Ovary (tissue), 9 donors: ENCODE data around the gene KRT3. TPM values are rescaled to one million over a fixed set of nuclear protein-coding genes. Genes with fewer than 3 reads are reported as not detected.

ENCODE experiments used
- DNase-seq, 5 donors: peaks; one replicate each; pipeline ENCODE4 v3.0.0-alpha.2; 2019 to 2020
- H3K27ac ChIP-seq, 2 donors: fragments of 200-600 bp; one replicate each; pipeline versions ENCODE4 v1.5.1 to v1.8.0; 2019 to 2022
- H3K27me3 ChIP-seq: fragments of 200-600 bp; one replicate; pipeline ENCODE4 v1.8.0; 2022
- H3K36me3 ChIP-seq: fragments of 200-600 bp; sonication (generic); one replicate; pipeline ENCODE4 v1.5.1; 2019
- H3K4me1 ChIP-seq: one replicate; pipeline ENCODE4 v1.8.1; 2013; ENCODE audit warnings: mild to moderate bottlenecking, moderate library complexity; ENCODE audit not compliant: insufficient read depth
- H3K4me3 ChIP-seq: fragments of 200-600 bp; sonication (generic); one replicate; pipeline ENCODE4 v1.5.1; 2017
- H3K9me3 ChIP-seq, 2 donors: fragments of 200-600 bp in 1 of 2; sonication (generic) in 1 of 2; one replicate each; pipeline versions ENCODE4 v1.5.1 to v1.8.1; 2013 to 2019; ENCODE audit warnings: mild to moderate bottlenecking in 1 of 2, moderate library complexity in 1 of 2
- CTCF ChIP-seq, 3 donors: fragments of 450-650 bp in 2 of 3; fragments of 200-600 bp in 1 of 3; IDR thresholded peaks; one replicate each; pipeline versions ENCODE4 v1.5.1 to v1.8.0; 2016 to 2022; ENCODE audit warnings: antibody characterized with exemption in 3 of 3, mild to moderate bottlenecking in 1 of 3
- EP300 ChIP-seq: sonication (generic); formaldehyde crosslinking; IDR thresholded peaks from one replicate; pipeline ENCODE4 v1.6.1; 2017; ENCODE audit warnings: antibody characterized with exemption
- POLR2A ChIP-seq: fragments of 450-650 bp; IDR thresholded peaks from one replicate; pipeline ENCODE4 v1.6.1; 2017; ENCODE audit warnings: antibody characterized with exemption, mild to moderate bottlenecking, moderate library complexity
- WGBS, 3 donors: extraction: QIAGEN DNeasy Blood & Tissue Kit in 1 of 3; methylation state at CpG; one replicate each; pipeline versions ENCODE4 v1.1.5 to v1.1.7; 2013 to 2017; 5-methylcytosine and 5-hydroxymethylcytosine counted together
- intact Hi-C, 4 donors: fragments of 100-400 bp; cut with DNase I; formaldehyde crosslinking; loops; one replicate each; pipeline versions ENCODE4 v1.11.0 to v1.15.1; 2022 to 2023
- polyA plus RNA-seq, 2 donors: library from polyadenylated mRNA; stranded (reverse); fragments of 200-250 nt in 1 of 2; fragments of 350-450 nt in 1 of 2; fragmentation: Illumina TruSeq in 1 of 2; extraction: RNeasy Lipid Tissue Mini Kit (QIAGEN cat#74804) in 1 of 2; gene quantifications; one replicate each; pipeline ENCODE4 v1.2.3, GENCODE V29; 2013 to 2014
- total RNA-seq, 7 donors: library from RNA; depleted of rRNA in 2 of 7; stranded (reverse); fragments of >200 nt in 2 of 7; fragmentation: NEBNext Ultra II Directional in 3 of 7; extraction: Animal tissue kit (Norgen Biotek cat#: 25700) in 3 of 7; gene quantifications; one replicate each; pipeline versions ENCODE4 v1.1.0 to v1.2.4, GENCODE V29; 2016 to 2023
- donor health status: DM: no; HTN: no; CAD: no; lungs with moderate emphysema.
- donor health status: DM: no; HTN: no; CAD: no.
- donor health status: Bipolar disorder and iron deficiency.
- donor health status: DM: yes; HTN: yes; CAD: no.
- donor health status: DM: no; HTN: no; CAD: no.
- donor health status: DM: yes; HTN: yes; CAD: no.

KRT3 gene
- total and polyA plus RNA-seq, 9 donors: not detected

DNA sequence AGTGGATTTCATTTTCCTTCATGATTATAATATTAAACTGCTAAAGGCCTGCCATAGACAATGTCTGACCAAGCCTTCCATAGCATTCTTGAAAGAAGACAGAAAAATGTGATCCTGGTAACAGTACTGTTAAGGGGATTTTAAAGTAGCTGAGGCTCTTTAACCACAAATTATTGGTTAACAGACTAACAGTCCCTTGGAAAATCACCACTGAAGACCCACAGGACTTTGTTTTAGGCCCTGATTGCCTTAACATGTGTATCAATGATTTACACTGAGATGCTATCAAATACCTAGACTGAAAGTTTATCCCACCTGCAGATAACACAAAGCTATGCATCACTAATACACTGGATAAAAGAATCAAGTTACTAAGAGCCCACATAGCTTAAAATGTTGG, 32.2 kb upstream of the KRT3 start:
- TF ChIP-seq CTCF (IDR thresholded peaks at IDR 0.05) (no peak), POLR2A (no peak), EP300 (no peak)
- intact Hi-C loops: no loop called here
- H3K4me1 ChIP-seq: no peaks in the 10 kb centered on the region
- no peaks in the 10 kb centered on the region for H3K36me3 ChIP-seq
- H3K4me3 ChIP-seq: no peak overlapping the region
- H3K27ac ChIP-seq: no peak overlapping the region
- H3K9me3 ChIP-seq: no peaks in the 10 kb centered on the region
- no peak for DNase-seq
- H3K27me3 ChIP-seq: no peaks in the 10 kb centered on the region

GRCh38 chr12:52827499-52828090, 31.7 kb upstream of the KRT3 start:
- intact Hi-C loops: no loop called here
- TF ChIP-seq EP300 (no peak), CTCF (IDR thresholded peaks at IDR 0.05) (no peak), POLR2A (no peak)
- H3K27me3 ChIP-seq: no peaks in the 10 kb centered on the region
- no peaks in the 10 kb centered on the region for H3K4me1 ChIP-seq
- H3K36me3 ChIP-seq: no peaks in the 10 kb centered on the region
- 69 to 82% (median 72%) methylated on average over 6 of the region's 6 CpGs for WGBS, 3 donors
- no peaks in the 10 kb centered on the region for H3K9me3 ChIP-seq
- no peak overlapping the region for H3K4me3 ChIP-seq
- no peak for DNase-seq
- H3K27ac ChIP-seq: no peak overlapping the region

GRCh38 chr12:52826611-52827498, 30.9 kb upstream of the KRT3 start:
- intact Hi-C loops: no loop called here
- H3K27ac ChIP-seq: no peak overlapping the region

DNA sequence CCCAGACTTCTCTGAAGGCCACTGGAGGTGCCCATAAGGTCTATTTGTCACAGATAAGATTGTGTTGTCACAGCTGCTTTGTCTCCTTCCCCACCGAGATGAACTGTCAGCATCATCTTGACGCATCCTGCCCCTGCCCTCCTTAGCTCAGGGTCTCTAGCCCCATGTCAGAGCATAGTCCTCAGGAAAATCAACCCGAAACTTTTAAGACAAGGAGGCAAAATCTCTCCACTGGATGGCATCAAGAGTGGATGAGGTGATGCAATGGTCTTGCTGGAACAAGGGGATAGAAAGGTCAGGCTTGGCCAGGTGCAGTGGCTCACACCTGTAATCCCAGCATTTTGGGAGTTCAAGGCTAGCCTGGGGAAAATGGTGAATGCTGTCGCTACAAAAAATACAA, 30.0 kb upstream of the KRT3 start:
- H3K27me3 ChIP-seq: no peaks in the 10 kb centered on the region
- H3K9me3 ChIP-seq: no peaks in the 10 kb centered on the region
- H3K4me3 ChIP-seq: no peak overlapping the region
- no peak for TF ChIP-seq POLR2A
- TF ChIP-seq EP300: no peak
- TF ChIP-seq CTCF (IDR thresholded peaks at IDR 0.05): no peak
- no peak for DNase-seq
- no peaks in the 10 kb centered on the region for H3K4me1 ChIP-seq
- no peaks in the 10 kb centered on the region for H3K36me3 ChIP-seq
- WGBS, 3 donors: 62 to 69% (median 69%) methylated on average over 4 of the region's 4 CpGs
- intact Hi-C loops: no loop called here
- no peak overlapping the region for H3K27ac ChIP-seq

More at GRCh38 chr12:52826611-52827498, 30.9 kb upstream of the KRT3 start:
- TF ChIP-seq EP300 (no peak), POLR2A (no peak), CTCF (IDR thresholded peaks at IDR 0.05) (no peak)
- no peaks in the 10 kb centered on the region for H3K36me3 ChIP-seq
- DNase-seq: no peak
- 91 to 92% (median 92%) methylated on average over 11 of the region's 11 CpGs for WGBS, 3 donors
- H3K27me3 ChIP-seq: no peaks in the 10 kb centered on the region
- H3K4me1 ChIP-seq: no peaks in the 10 kb centered on the region
- no peaks in the 10 kb centered on the region for H3K9me3 ChIP-seq
- H3K4me3 ChIP-seq: no peak overlapping the region
